GM18858 (cell line): Measurements from ENCODE around the gene RPL26.
A peak's percentile ranks its signal among the peaks of the same experiment; 100 is the strongest.

Experiments used
- ATAC-seq: cut with Tn5 transposase; IDR thresholded peaks from one replicate; pipeline ENCODE4 v1.9.1; 2021; ENCODE audit not compliant: unreplicated experiment

The RPL26 gene

GRCh38 chr17:8383143-8383822, at the start of gene RPL26:
Gene RPL26, minus strand, starts transcription at chr17:8383193. Its CDS starts 883 bp downstream, at chr17:8382310.
- peak; percentile 63 for ATAC-seq

- no peak for ATAC-seq
These were observed 48.0 kb upstream of the RPL26 start for GRCh38 chr17:8430966-8431365.

GRCh38 chr17:8426802-8427201, 43.8 kb upstream of the RPL26 start:
- ATAC-seq = no peak

GRCh38 chr17:8426094-8426720, 43.2 kb upstream of the RPL26 start:
- no peak for ATAC-seq

- ATAC-seq = no peak
These were observed 38.6 kb upstream of the RPL26 start for GRCh38 chr17:8421571-8421970.

GRCh38 chr17:8420041-8420934, 37.3 kb upstream of the RPL26 start:
- no peak for ATAC-seq

- no peak for ATAC-seq
These were observed 36.3 kb upstream of the RPL26 start for GRCh38 chr17:8419305-8419704.

GRCh38 chr17:8418471-8418870, 35.5 kb upstream of the RPL26 start:
- no peak for ATAC-seq

- ATAC-seq = no peak
These were observed 34.8 kb upstream of the RPL26 start for GRCh38 chr17:8417806-8418205.

GRCh38 chr17:8413938-8414337, 30.9 kb upstream of the RPL26 start:
- no peak for ATAC-seq

GRCh38 chr17:8413328-8413727, 30.3 kb upstream of the RPL26 start:
- ATAC-seq = no peak

- no peak for ATAC-seq
These were observed 29.1 kb upstream of the RPL26 start for GRCh38 chr17:8412089-8412488.

GRCh38 chr17:8410883-8411238, 27.9 kb upstream of the RPL26 start:
- no peak for ATAC-seq

- no peak for ATAC-seq
These were observed 27.2 kb upstream of the RPL26 start for GRCh38 chr17:8409966-8410882.

- ATAC-seq = no peak
These were observed 25.4 kb upstream of the RPL26 start for GRCh38 chr17:8408371-8408770.

GRCh38 chr17:8406174-8406573, 23.2 kb upstream of the RPL26 start:
- ATAC-seq = no peak

GRCh38 chr17:8405499-8406016, 22.6 kb upstream of the RPL26 start:
- no peak for ATAC-seq

GRCh38 chr17:8402921-8403536, 20.0 kb upstream of the RPL26 start:
- no peak for ATAC-seq

- ATAC-seq = no peak
These were observed 18.1 kb upstream of the RPL26 start for GRCh38 chr17:8401107-8401506.

GRCh38 chr17:8398980-8399379, 16.0 kb upstream of the RPL26 start:
- no peak for ATAC-seq
